ENCODE data around the gene UQCC5.

- TF ChIP-seq CTCF (IDR thresholded peaks at IDR 0.05), result no peak
- no peak for TF ChIP-seq POLR2A (IDR thresholded peaks at IDR 0.05)
These were observed 21.2 kb upstream of the UQCC5 start for GRCh38 chr3:52515192-52515591.
